Measurements from ENCODE around the gene NLRC4.

- TF ChIP-seq EP300 (IDR thresholded peaks at IDR 0.05) (no peak), POLR2AphosphoS5 (IDR thresholded peaks at IDR 0.05) (no peak)
- TF ChIP-seq, protein P1, sequence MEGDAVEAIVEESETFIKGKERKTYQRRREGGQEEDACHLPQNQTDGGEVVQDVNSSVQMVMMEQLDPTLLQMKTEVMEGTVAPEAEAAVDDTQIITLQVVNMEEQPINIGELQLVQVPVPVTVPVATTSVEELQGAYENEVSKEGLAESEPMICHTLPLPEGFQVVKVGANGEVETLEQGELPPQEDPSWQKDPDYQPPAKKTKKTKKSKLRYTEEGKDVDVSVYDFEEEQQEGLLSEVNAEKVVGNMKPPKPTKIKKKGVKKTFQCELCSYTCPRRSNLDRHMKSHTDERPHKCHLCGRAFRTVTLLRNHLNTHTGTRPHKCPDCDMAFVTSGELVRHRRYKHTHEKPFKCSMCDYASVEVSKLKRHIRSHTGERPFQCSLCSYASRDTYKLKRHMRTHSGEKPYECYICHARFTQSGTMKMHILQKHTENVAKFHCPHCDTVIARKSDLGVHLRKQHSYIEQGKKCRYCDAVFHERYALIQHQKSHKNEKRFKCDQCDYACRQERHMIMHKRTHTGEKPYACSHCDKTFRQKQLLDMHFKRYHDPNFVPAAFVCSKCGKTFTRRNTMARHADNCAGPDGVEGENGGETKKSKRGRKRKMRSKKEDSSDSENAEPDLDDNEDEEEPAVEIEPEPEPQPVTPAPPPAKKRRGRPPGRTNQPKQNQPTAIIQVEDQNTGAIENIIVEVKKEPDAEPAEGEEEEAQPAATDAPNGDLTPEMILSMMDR (IDR thresholded peaks at IDR 0.05): no peak
Measured at GRCh38 chr2:32291746-32292145, 27.1 kb upstream of the NLRC4 start.
